ENCODE measurements around the gene TNS1. TPM values are rescaled to one million over a fixed set of nuclear protein-coding genes. Genes with fewer than 3 reads are reported as not detected.

TNS1 gene
- polyA plus RNA-seq, 1 experiment: 19.7 TPM

DNA sequence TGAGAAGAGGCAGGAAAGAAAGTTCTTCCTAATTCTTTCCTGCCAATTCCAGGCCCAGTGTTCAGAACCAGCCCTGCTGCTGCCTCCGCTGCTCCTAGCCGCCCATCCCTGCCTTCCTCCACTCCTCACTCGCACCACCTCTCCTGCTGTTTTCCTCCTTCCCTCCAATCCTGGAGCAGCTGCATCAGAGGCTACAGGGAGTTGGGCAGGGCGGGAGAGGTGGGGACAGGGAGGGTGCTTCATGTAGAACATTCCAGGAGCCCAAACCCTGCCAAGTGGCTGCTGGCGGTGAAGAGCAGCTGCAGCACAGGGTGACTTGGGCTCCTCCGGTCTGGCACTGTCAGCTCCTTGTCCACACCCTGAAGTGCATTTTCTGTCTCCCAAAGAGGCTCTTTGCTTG is 176.3 kb downstream of the TNS1 start:
- TF ChIP-seq, protein P1, sequence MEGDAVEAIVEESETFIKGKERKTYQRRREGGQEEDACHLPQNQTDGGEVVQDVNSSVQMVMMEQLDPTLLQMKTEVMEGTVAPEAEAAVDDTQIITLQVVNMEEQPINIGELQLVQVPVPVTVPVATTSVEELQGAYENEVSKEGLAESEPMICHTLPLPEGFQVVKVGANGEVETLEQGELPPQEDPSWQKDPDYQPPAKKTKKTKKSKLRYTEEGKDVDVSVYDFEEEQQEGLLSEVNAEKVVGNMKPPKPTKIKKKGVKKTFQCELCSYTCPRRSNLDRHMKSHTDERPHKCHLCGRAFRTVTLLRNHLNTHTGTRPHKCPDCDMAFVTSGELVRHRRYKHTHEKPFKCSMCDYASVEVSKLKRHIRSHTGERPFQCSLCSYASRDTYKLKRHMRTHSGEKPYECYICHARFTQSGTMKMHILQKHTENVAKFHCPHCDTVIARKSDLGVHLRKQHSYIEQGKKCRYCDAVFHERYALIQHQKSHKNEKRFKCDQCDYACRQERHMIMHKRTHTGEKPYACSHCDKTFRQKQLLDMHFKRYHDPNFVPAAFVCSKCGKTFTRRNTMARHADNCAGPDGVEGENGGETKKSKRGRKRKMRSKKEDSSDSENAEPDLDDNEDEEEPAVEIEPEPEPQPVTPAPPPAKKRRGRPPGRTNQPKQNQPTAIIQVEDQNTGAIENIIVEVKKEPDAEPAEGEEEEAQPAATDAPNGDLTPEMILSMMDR (IDR thresholded peaks at IDR 0.05; ENCODE audit: low read depth, low read length): no peak
- no peaks in the 10 kb centered on the region for H3K27me3 ChIP-seq (ENCODE audit: control insufficient read depth, insufficient read depth, low read length)
- no peak overlapping the region for H3K4me3 ChIP-seq (ENCODE audit: low read depth, low read length)
- CTCF ChIA-PET: interaction anchor here (0.8 kb wide), 1 partner anchor 41 kb away, joined by 3 read pairs; no protein-coding TSS in a partner anchor
- no peaks in the 10 kb centered on the region for H3K9me3 ChIP-seq (ENCODE audit: control insufficient read depth, insufficient read depth, low read length)
- POLR2A ChIA-PET: no interaction called here
- DNase-seq (ENCODE audit: low read depth, low spot score): no peak
- H3K27ac ChIP-seq (ENCODE audit: low read depth, low read length): no peak overlapping the region

DNA sequence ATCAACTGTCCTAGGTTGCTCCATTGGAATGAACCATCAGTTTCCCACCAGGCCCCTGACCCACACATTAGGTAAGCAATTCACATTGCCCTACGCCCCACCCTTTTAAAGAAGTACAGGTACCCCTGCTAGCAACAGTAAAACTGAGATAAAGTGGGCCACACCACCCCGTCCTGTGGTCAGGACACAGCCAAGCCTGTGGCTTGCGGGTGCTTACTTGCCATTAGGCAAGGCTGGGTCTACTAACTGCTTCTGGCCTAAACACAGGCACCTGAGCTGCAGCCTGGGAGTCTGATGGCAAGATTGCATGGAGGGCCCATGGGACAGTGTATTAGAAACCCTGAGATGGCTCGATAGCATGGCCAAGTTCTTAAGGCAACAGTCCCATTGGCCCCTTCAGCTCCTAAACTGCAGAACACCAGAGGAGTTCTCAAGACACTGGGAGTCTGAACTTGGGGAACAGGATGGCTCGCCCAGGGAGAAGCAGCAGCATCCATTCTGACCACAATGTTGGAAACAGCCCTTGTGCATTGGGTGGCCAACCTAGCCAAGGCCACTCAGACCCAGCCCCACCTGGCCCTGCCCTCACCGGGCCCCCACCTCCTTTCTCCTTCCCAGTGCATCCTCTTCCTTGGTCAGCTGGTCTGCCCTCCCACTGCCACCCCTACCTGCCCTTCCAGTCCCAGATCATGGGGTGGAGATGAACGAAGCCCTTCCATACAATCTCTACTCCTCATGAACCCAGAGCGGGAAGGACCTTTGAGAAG is 177.1 kb downstream of the TNS1 start:
- no peaks in the 10 kb centered on the region for H3K27me3 ChIP-seq (ENCODE audit: control insufficient read depth, insufficient read depth, low read length)
- H3K27ac ChIP-seq (ENCODE audit: low read depth, low read length): no peak overlapping the region
- ChIA-PET CTCF (no interaction called here), POLR2A (no interaction called here)
- TF ChIP-seq, protein P1 (IDR thresholded peaks at IDR 0.05; ENCODE audit: low read depth, low read length): no peak
- DNase-seq (ENCODE audit: low read depth, low spot score): no peak
- H3K4me3 ChIP-seq (ENCODE audit: low read depth, low read length): no peak overlapping the region
- H3K9me3 ChIP-seq (ENCODE audit: control insufficient read depth, insufficient read depth, low read length): no peaks in the 10 kb centered on the region

GRCh38 chr2:217824223-217824622 is 178.6 kb downstream of the TNS1 start:
- H3K4me3 ChIP-seq (ENCODE audit: low read depth, low read length): no peak overlapping the region
- POLR2A ChIA-PET: no interaction called here
- CTCF ChIA-PET: no interaction called here
- H3K27me3 ChIP-seq (ENCODE audit: control insufficient read depth, insufficient read depth, low read length): no peaks in the 10 kb centered on the region
- no peak for DNase-seq (ENCODE audit: low read depth, low spot score)
- no peaks in the 10 kb centered on the region for H3K9me3 ChIP-seq (ENCODE audit: control insufficient read depth, insufficient read depth, low read length)
- TF ChIP-seq, protein P1 (IDR thresholded peaks at IDR 0.05; ENCODE audit: low read depth, low read length): no peak
- H3K27ac ChIP-seq (ENCODE audit: low read depth, low read length): no peak overlapping the region

GRCh38 chr2:217823626-217824025 is 179.2 kb downstream of the TNS1 start:
- ChIA-PET POLR2A (no interaction called here), CTCF (no interaction called here)
- no peak for DNase-seq (ENCODE audit: low read depth, low spot score)
- Histone ChIP-seq H3K4me3 (ENCODE audit: low read depth, low read length) (no peak overlapping the region), H3K27me3 (ENCODE audit: control insufficient read depth, insufficient read depth, low read length) (no peaks in the 10 kb centered on the region), H3K27ac (ENCODE audit: low read depth, low read length) (no peak overlapping the region), H3K9me3 (ENCODE audit: control insufficient read depth, insufficient read depth, low read length) (no peaks in the 10 kb centered on the region)
- TF ChIP-seq, protein P1 (IDR thresholded peaks at IDR 0.05; ENCODE audit: low read depth, low read length): no peak

GRCh38 chr2:217822296-217823252 is 180.2 kb downstream of the TNS1 start:
- TF ChIP-seq, protein P1 (IDR thresholded peaks at IDR 0.05; ENCODE audit: low read depth, low read length): peak; percentile 29; the same call in 1 of the 2 replicates
- POLR2A ChIA-PET: no interaction called here
- CTCF ChIA-PET: no interaction called here
- no peaks in the 10 kb centered on the region for H3K9me3 ChIP-seq (ENCODE audit: control insufficient read depth, insufficient read depth, low read length)
- H3K27ac ChIP-seq (ENCODE audit: low read depth, low read length): no peak overlapping the region
- H3K27me3 ChIP-seq (ENCODE audit: control insufficient read depth, insufficient read depth, low read length): no peaks in the 10 kb centered on the region
- DNase-seq (ENCODE audit: low read depth, low spot score): no peak
- H3K4me3 ChIP-seq (ENCODE audit: low read depth, low read length): no peak overlapping the region

Data from AG04450 (cell line).